Activated B cell treated with CpG ODN at 0.5 μM for 24 hours (primary cell): Measurements from ENCODE around the gene CORO7. TPM values are rescaled to one million over a fixed set of nuclear protein-coding genes. Genes with fewer than 3 reads are reported as not detected.

Source experiments
- ATAC-seq: fragments of 200-7000 bp; cut with Tn5 transposase; one replicate; pipeline ENCODE4 v1.10.0; 2021; ENCODE audit warnings: low read depth, mild to moderate bottlenecking, moderate library complexity
- CTCF ChIA-PET: fragments of 350-600 bp; sonication (Branson Sonifier 250); formaldehyde crosslinking; loops from one replicate; lab custom pipeline; 2021; ENCODE audit warnings: antibody characterized with exemption; lab: Charles Lee
- POLR2A ChIA-PET: fragments of 350-600 bp; sonication (Branson Sonifier 250); formaldehyde crosslinking; loops from one replicate; lab custom pipeline; 2021; ENCODE audit warnings: antibody characterized with exemption; lab: Charles Lee
- DNase-seq: peaks from one replicate; pipeline ENCODE4 v3.0.0; 2022
- H3K27ac Mint-ChIP-seq: one replicate; pipeline ENCODE4 v1.8.0; 2020; ENCODE audit warnings: mixed read lengths
- H3K27me3 Mint-ChIP-seq: one replicate; pipeline ENCODE4 v1.8.0; 2021; ENCODE audit warnings: mixed read lengths
- H3K36me3 Mint-ChIP-seq: one replicate; pipeline ENCODE4 v1.8.0; 2021; ENCODE audit warnings: low read depth, mixed read lengths
- H3K4me1 Mint-ChIP-seq: one replicate; pipeline ENCODE4 v1.8.0; 2021; ENCODE audit warnings: mixed read lengths
- H3K4me3 Mint-ChIP-seq: one replicate; pipeline ENCODE4 v1.8.0; 2020; ENCODE audit warnings: mild to moderate bottlenecking, mixed read lengths
- H3K9me3 Mint-ChIP-seq: one replicate; pipeline ENCODE4 v1.8.0; 2020; ENCODE audit warnings: mixed read lengths
- CTCF ChIP-seq: fragments of 200-600 bp; IDR thresholded peaks from one replicate; pipeline ENCODE4 v1.8.0; 2022; ENCODE audit warnings: antibody characterized with exemption, mild to moderate bottlenecking
- intact Hi-C: fragments of 100-400 bp; cut with micrococcal nuclease; formaldehyde crosslinking; loops from one replicate; pipeline ENCODE4 v1.15.1; 2024
- total RNA-seq: library from RNA; stranded (reverse); gene quantifications from 2 replicates; pipeline ENCODE4 v1.2.3, GENCODE V29; 2022

Gene CORO7
- total RNA-seq, 1 donor from 2014 or later: 86.6 TPM

GRCh38 chr16:4359914-4360313 lies 56.5 kb downstream of the CORO7 start:
- no peak overlapping the region for H3K4me3 Mint-ChIP-seq
- no peaks in the 10 kb centered on the region for H3K27me3 Mint-ChIP-seq
- H3K4me1 Mint-ChIP-seq: peaks cover 23% of the 10 kb centered on the region
- no peak overlapping the region for H3K27ac Mint-ChIP-seq
- ChIA-PET POLR2A (interaction anchor here (0.9 kb wide), 1 partner anchor 43 kb away, joined by 3 read pairs; no protein-coding TSS in a partner anchor), CTCF (interaction anchor here (0.9 to 3.0 kb wide), 3 partner anchors 40 to 594 kb away, joined by 3 to 43 read pairs (median 7); no protein-coding TSS in a partner anchor)
- no peak for ATAC-seq
- TF ChIP-seq CTCF: no peak
- no peaks in the 10 kb centered on the region for H3K9me3 Mint-ChIP-seq
- peaks cover 48% of the 10 kb centered on the region for H3K36me3 Mint-ChIP-seq
- no peak for DNase-seq
- intact Hi-C loops: loop anchor here (1.0 kb wide), 4 partner anchors 42 to 596 kb away; partner anchors contain the start of gene DNAJA3

DNA sequence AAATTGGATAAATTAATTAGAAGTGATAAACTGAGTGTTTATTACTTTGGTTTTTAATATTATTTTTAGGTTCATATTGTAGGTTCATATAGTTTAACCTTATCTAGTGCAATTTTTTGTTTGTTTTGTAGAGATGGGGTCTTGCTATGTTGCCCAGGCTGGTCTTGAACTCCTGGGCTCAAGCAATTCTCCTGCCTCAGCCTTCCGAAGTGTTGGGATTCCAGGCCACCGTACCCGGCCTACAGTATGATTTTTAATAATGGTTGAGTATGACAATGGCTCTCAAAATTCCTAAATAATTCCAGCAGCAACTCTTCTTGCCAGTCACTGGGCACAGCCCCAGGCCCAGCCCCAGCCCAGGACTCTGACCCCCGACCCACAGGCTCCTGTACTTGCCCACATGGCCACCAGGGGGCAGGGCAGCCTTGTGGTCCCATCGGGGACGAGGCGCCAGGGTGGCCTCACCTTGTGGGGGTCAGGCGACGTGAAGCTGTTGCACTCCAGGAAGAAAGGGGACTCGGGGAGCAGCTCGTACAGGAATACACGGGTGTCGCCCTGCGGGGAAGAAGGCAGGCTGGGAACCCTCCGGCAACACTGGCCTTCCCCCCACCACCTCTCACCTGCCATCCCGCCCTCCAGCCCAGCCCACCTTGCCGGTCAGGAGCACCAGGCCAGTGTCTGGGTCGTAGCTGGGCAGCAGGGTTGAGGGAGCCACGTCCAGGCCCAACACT lies 57.4 kb downstream of the CORO7 start:
- ChIA-PET POLR2A (interaction anchor here (0.9 kb wide), 1 partner anchor 44 kb away, joined by 3 read pairs; no protein-coding TSS in a partner anchor), CTCF (interaction anchor here (0.6 to 3.0 kb wide), 4 partner anchors 18 to 595 kb away, joined by 3 to 43 read pairs (median 5); no protein-coding TSS in a partner anchor)
- DNase-seq (peak; percentile 68), ATAC-seq (peak; percentile 83)
- Mint-ChIP-seq H3K27me3 (no peaks in the 10 kb centered on the region), H3K36me3 (peaks cover 50% of the 10 kb centered on the region), H3K4me1 (peaks cover 13% of the 10 kb centered on the region), H3K27ac (no peak overlapping the region), H3K4me3 (no peak overlapping the region), H3K9me3 (no peaks in the 10 kb centered on the region)
- intact Hi-C loops: loop anchor here (1.0 kb wide), 4 partner anchors 43 to 597 kb away; partner anchors contain the start of gene DNAJA3
- peak; percentile 56 for TF ChIP-seq CTCF

DNA sequence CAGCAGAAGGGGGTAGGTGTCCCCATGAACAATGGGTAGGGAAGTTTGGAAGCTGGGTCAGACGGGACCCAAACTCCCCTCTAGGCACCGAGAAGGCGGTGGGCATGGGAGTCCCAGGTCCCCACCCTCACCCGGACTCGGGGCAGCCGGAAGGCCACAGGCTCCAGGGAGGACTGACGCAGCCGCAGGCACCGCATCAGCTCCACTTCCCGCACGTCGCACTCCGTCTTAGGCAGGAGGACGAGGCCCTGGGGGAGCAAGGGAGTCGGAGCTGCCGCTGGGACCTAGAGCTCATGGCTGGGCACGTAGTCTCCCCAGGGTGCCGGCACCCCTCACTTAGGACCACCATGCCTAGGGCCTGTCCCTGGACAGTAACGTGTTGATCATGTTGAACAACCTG lies 58.2 kb downstream of the CORO7 start:
- no peak overlapping the region for H3K4me3 Mint-ChIP-seq
- CTCF ChIA-PET: interaction anchor here (3.0 kb wide), 1 partner anchor 44 kb away, joined by 43 read pairs; no protein-coding TSS in a partner anchor
- no peak for DNase-seq
- H3K27ac Mint-ChIP-seq: no peak overlapping the region
- peaks cover 46% of the 10 kb centered on the region for H3K36me3 Mint-ChIP-seq
- intact Hi-C loops: no loop called here
- peaks cover 9% of the 10 kb centered on the region for H3K4me1 Mint-ChIP-seq
- no peaks in the 10 kb centered on the region for H3K9me3 Mint-ChIP-seq
- POLR2A ChIA-PET: no interaction called here
- ATAC-seq: no peak
- TF ChIP-seq CTCF: no peak
- no peaks in the 10 kb centered on the region for H3K27me3 Mint-ChIP-seq

DNA sequence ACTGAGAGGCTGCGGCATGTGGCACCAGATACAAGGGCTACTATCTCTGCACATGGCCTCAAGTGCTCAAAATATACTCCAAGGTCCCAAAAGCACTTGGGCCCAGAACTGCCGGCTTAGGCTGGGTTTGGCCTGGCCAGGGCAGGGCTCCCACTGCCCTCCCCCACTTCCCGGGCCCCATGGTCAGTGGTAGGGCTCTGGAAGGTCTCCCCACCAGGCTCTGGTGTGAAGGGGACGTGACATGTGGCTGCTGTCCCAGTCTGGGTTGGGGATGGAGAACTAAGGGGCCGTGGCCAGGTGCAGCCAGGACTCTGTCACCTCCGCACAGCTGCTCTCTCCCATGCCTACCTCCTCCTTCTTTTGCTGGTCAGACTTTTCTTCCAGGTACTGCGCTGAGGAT lies 59.6 kb downstream of the CORO7 start:
- intact Hi-C loops: no loop called here
- TF ChIP-seq CTCF: no peak
- H3K27ac Mint-ChIP-seq: no peak overlapping the region
- ChIA-PET POLR2A (no interaction called here), CTCF (no interaction called here)
- DNase-seq (no peak), ATAC-seq (no peak)
- H3K36me3 Mint-ChIP-seq: peaks cover 36% of the 10 kb centered on the region
- H3K27me3 Mint-ChIP-seq: no peaks in the 10 kb centered on the region
- H3K4me3 Mint-ChIP-seq: no peak overlapping the region
- H3K4me1 Mint-ChIP-seq: peaks cover 1% of the 10 kb centered on the region
- H3K9me3 Mint-ChIP-seq: no peaks in the 10 kb centered on the region
